NT2/D1 (cell line): ENCODE results near the gene GIPC1.

Experiments used
- SUZ12 ChIP-seq: IDR thresholded peaks from 2 replicates; pipeline ENCODE4 v1.6.1; 2011; ENCODE audit not compliant: insufficient read length, insufficient read depth; ENCODE audit errors: extremely low read depth
- YY1 ChIP-seq: IDR thresholded peaks from 2 replicates; pipeline ENCODE4 v1.6.1; 2011; ENCODE audit not compliant: insufficient read length, insufficient read depth
- ZNF274 ChIP-seq: IDR thresholded peaks from 2 replicates; pipeline ENCODE4 v1.6.1; 2011; ENCODE audit warnings: mild to moderate bottlenecking, low read depth, low read length

DNA sequence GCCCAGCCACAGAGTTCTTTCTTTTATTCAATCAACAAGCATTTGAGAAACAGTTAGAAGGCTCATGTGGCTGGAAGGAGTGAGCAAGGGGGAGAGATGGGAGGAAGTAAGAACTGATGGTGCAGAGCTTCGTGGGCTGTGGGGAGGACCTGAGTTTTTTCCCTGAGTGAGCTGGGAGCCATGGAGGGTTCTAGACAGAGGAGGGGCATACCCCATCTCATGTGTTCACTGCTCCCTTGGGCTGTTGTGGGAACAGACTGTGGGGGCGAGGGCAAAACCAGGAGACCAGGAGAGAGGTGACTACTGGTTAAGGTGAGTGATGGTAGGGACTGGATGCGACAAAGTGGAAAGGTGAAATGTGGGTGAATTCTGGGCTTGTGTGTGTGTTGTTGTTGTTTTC is 65.2 kb downstream of the GIPC1 start:
- TF ChIP-seq ZNF274 (no peak), YY1 (no peak), SUZ12 (no peak)
